Peyer's patch (tissue), 4 donors: Measurements from ENCODE around the gene SEL1L3. TPM values are rescaled to one million over a fixed set of nuclear protein-coding genes. Genes with fewer than 3 reads are reported as not detected.

Experiments used
- DNase-seq, 3 donors: peaks; one replicate each; pipeline ENCODE4 v3.0.0-alpha.2; 2017 to 2019
- H3K27ac ChIP-seq, 4 donors: fragments of 200-600 bp; sonication (generic); one replicate each; pipeline ENCODE4 v1.5.1; 2016 to 2019
- H3K27me3 ChIP-seq, 2 donors: fragments of 200-600 bp; sonication (generic); one replicate each; pipeline ENCODE4 v1.5.1; 2019
- H3K36me3 ChIP-seq, 3 donors: fragments of 200-600 bp; sonication (generic); one replicate each; pipeline ENCODE4 v1.5.1; 2016 to 2019
- H3K4me1 ChIP-seq, 4 donors: fragments of 200-600 bp; sonication (generic); one replicate each; pipeline ENCODE4 v1.5.1; 2016 to 2019
- H3K4me3 ChIP-seq, 4 donors: fragments of 200-600 bp; sonication (generic); 1 replicate in 3 of 4; 2 replicates in 1 of 4; pipeline ENCODE4 v1.5.1; 2016 to 2019; ENCODE audit warnings: mild to moderate bottlenecking in 1 of 4
- H3K9me3 ChIP-seq, 4 donors: fragments of 200-600 bp; sonication (generic); one replicate each; pipeline ENCODE4 v1.5.1; 2016 to 2019; ENCODE audit warnings: mild to moderate bottlenecking in 1 of 4
- POLR2A ChIP-seq, 2 donors: fragments of 450-650 bp; IDR thresholded peaks; one replicate each; pipeline ENCODE4 v1.5.1; 2017; ENCODE audit warnings: antibody characterized with exemption in 2 of 2, mild to moderate bottlenecking in 2 of 2, moderate library complexity in 2 of 2
- total RNA-seq, 4 donors: library from RNA; depleted of rRNA; stranded (reverse); fragments of >200 nt; gene quantifications; one replicate each; pipeline ENCODE4 v1.1.0, GENCODE V29; 2016
- TF ChIP-seq, protein P1 (sequence below), 6 experiments: fragments of 450-650 bp in 4 of 6; fragments of 200-600 bp in 2 of 6; sonication (generic) in 1 of 6; IDR thresholded peaks; one replicate each; pipeline ENCODE4 v1.5.1; 2017 to 2019; ENCODE audit warnings: antibody characterized with exemption in 6 of 6, mild to moderate bottlenecking in 3 of 6, moderate library complexity in 1 of 6

The SEL1L3 gene
- total RNA-seq, 4 donors from 2014 or later: 91.4 to 194 (median 134) TPM

DNA sequence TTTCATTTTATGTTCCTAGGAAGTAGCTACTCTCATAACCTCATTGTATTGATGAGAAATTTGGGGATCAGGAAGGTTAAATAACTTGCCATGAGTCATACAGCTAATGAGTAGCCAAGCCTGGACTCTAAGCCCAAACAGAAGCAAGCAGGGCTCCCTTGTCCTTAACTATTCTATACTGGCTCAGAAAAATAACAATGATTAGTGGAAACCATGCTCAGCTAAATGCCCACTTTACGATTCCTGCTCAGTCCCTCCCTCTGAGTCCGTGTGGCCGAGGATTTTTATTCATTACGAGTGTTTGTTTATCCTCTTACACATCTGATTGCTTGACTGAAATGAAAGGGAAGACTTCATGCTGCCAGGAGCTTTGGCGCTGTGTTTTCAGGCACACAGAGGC is 106.3 kb downstream of the SEL1L3 start:
- peaks cover 0 to 38% (median 0%) of the 10 kb centered on the region in 3 donors for H3K36me3 ChIP-seq
- no peaks in the 10 kb centered on the region for H3K4me1 ChIP-seq
- H3K27ac ChIP-seq: no peak overlapping the region
- TF ChIP-seq, protein P1, sequence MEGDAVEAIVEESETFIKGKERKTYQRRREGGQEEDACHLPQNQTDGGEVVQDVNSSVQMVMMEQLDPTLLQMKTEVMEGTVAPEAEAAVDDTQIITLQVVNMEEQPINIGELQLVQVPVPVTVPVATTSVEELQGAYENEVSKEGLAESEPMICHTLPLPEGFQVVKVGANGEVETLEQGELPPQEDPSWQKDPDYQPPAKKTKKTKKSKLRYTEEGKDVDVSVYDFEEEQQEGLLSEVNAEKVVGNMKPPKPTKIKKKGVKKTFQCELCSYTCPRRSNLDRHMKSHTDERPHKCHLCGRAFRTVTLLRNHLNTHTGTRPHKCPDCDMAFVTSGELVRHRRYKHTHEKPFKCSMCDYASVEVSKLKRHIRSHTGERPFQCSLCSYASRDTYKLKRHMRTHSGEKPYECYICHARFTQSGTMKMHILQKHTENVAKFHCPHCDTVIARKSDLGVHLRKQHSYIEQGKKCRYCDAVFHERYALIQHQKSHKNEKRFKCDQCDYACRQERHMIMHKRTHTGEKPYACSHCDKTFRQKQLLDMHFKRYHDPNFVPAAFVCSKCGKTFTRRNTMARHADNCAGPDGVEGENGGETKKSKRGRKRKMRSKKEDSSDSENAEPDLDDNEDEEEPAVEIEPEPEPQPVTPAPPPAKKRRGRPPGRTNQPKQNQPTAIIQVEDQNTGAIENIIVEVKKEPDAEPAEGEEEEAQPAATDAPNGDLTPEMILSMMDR (IDR thresholded peaks at IDR 0.05): no peak
- no peak for TF ChIP-seq POLR2A (IDR thresholded peaks at IDR 0.05)
- H3K27me3 ChIP-seq: no peaks in the 10 kb centered on the region
- no peak for DNase-seq
- no peak overlapping the region for H3K4me3 ChIP-seq
- no peaks in the 10 kb centered on the region for H3K9me3 ChIP-seq

DNA sequence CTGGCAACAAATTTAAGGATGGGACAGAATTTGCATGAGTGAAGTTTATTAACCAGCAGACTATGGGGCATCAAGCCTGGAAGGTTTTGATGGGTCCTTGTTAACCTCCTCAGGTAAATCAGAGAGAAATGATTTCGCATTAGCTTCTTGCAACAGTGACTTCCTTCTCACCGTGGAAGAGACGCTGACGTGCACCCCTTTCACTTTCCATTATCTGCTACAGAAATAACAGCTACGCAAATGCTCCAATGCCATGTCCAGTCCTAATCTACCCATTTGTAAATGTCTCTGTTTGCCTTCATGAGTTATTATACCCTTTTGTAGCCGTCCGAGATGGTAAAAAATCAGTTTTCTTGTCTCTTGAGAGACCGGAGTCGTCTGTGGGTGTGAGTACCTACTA is 106.9 kb downstream of the SEL1L3 start:
- H3K4me1 ChIP-seq: no peaks in the 10 kb centered on the region
- no peak for DNase-seq
- H3K27me3 ChIP-seq: no peaks in the 10 kb centered on the region
- H3K9me3 ChIP-seq: no peaks in the 10 kb centered on the region
- TF ChIP-seq, protein P1 (IDR thresholded peaks at IDR 0.05): no peak
- TF ChIP-seq POLR2A (IDR thresholded peaks at IDR 0.05): no peak
- H3K36me3 ChIP-seq: peaks cover 0 to 36% (median 0%) of the 10 kb centered on the region in 3 donors
- H3K4me3 ChIP-seq: no peak overlapping the region
- no peak overlapping the region for H3K27ac ChIP-seq

DNA sequence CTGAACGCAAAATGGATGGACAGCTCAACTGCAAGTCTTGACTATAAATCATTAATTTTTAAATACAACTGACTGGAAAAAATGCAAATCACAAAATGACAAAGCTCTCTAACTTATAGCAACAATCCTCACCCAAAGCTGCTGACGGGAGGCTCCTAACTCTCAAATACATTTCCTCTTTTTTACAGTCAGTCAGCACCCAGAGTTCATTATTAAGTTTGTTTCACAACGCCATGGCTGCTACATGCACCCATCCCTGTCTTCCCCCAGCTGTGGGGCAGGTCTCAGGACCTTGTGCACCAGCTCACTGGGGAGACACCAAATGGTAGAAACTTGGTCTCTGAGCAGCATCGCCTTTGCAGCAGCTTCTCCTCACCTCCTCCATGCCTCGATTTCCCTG is 109.5 kb downstream of the SEL1L3 start:
- no peaks in the 10 kb centered on the region for H3K4me1 ChIP-seq
- H3K36me3 ChIP-seq: peaks cover 0 to 17% (median 0%) of the 10 kb centered on the region in 3 donors
- no peak overlapping the region for H3K4me3 ChIP-seq
- TF ChIP-seq, protein P1 (IDR thresholded peaks at IDR 0.05): no peak
- TF ChIP-seq POLR2A (IDR thresholded peaks at IDR 0.05): no peak
- DNase-seq: no peak
- no peaks in the 10 kb centered on the region for H3K27me3 ChIP-seq
- no peak overlapping the region for H3K27ac ChIP-seq
- no peaks in the 10 kb centered on the region for H3K9me3 ChIP-seq

DNA sequence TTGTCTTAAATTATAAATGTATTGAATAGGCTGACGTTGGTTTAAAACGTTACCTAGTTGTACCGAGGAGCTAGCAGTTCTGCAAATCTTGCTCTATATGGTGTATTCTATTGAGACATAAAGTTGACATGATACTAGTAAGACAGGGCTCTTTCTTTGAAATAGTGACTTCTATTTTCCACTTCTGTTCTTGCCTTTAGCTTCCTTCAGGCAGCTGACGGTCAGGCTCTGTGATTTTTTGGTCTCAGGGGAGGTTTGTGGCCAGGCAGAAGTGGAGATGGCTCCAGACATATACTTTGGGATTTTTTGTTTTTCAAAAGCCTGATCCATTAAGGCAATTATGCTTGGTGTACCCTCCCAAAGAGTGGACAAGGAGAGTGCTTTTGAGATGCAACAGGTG is 111.9 kb downstream of the SEL1L3 start:
- H3K27me3 ChIP-seq: no peaks in the 10 kb centered on the region
- no peaks in the 10 kb centered on the region for H3K4me1 ChIP-seq
- H3K9me3 ChIP-seq: no peaks in the 10 kb centered on the region
- no peak for TF ChIP-seq POLR2A (IDR thresholded peaks at IDR 0.05)
- TF ChIP-seq, protein P1 (IDR thresholded peaks at IDR 0.05): no peak
- DNase-seq: no peak
- no peaks in the 10 kb centered on the region for H3K36me3 ChIP-seq
- H3K4me3 ChIP-seq: no peak overlapping the region
- H3K27ac ChIP-seq: no peak overlapping the region

DNA sequence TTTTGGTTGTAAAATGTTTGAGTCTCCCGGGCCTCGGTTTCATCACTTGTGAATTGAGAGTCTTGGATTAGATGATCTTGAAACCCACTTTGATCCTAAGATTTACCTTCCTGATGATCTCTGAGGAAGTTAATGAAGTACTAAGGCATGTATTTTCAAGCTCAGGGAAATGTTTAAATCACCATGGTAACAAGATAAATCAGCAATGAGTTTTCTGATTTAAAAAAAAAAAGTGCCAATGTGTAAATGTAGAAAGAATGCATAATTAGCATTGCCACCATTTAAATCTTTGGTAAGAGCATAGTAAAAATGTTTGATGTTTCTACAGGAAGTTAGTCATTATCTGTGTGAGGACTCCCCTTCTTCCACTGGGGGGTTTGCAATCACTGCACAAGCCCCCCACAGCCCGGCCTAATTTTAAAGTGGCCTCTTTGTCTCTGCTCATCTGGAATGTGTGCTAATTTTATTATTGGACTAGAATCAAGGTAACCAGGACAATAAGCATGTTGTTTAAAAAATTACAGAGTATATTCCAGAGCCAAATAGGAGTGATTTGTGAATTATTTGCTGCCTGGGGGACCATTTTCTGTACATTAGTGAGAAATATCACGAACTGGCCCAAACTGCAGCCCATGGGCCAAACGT is 113.5 kb downstream of the SEL1L3 start:
- Histone ChIP-seq H3K9me3 (no peaks in the 10 kb centered on the region), H3K4me1 (no peaks in the 10 kb centered on the region), H3K27ac (no peak overlapping the region), H3K36me3 (no peaks in the 10 kb centered on the region), H3K4me3 (no peak overlapping the region), H3K27me3 (no peaks in the 10 kb centered on the region)
- no peak for DNase-seq
- TF ChIP-seq, protein P1 (IDR thresholded peaks at IDR 0.05): no peak
- TF ChIP-seq POLR2A (IDR thresholded peaks at IDR 0.05): no peak

DNA sequence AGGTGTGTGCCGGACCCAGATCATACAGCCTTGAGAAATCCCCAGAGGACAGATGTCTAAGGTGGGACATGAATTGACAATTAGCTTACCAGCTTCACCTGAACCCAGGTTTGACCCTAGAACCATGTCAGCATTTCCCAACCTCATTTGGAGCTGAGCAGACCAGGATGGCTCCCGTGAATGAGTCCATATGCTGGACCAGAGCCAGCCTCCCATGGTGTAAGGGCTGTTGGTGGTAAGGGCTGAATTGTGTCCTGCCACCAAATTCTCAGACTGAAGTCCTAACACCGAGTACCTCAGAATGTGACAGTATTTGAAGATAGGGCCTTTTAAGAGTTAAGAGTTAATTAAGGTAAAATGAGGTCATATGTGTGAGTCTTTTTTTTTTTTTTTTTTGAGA is 118.8 kb downstream of the SEL1L3 start:
- H3K27me3 ChIP-seq: no peaks in the 10 kb centered on the region
- H3K4me3 ChIP-seq: no peak overlapping the region
- no peak for DNase-seq
- no peaks in the 10 kb centered on the region for H3K9me3 ChIP-seq
- TF ChIP-seq, protein P1 (IDR thresholded peaks at IDR 0.05): no peak
- TF ChIP-seq POLR2A (IDR thresholded peaks at IDR 0.05): no peak
- no peaks in the 10 kb centered on the region for H3K4me1 ChIP-seq
- H3K27ac ChIP-seq: no peak overlapping the region
- no peaks in the 10 kb centered on the region for H3K36me3 ChIP-seq
